H1 (cell line): ENCODE data around the gene TNS2. TPM values are rescaled to one million over a fixed set of nuclear protein-coding genes. Genes with fewer than 3 reads are reported as not detected.
A peak's percentile ranks its signal among the peaks of the same experiment; 100 is the strongest.

Experiments used
- CTCF ChIA-PET: fragments of 300-600 bp; sonication (Branson Sonifier 250); formaldehyde crosslinking; loops from one replicate; lab custom pipeline; 2021; ENCODE audit not compliant: partially characterized antibody; lab: Charles Lee
- POLR2A ChIA-PET: fragments of 300-600 bp; sonication (Branson Sonifier 250); formaldehyde crosslinking; loops from one replicate; lab custom pipeline; 2021; ENCODE audit warnings: inconsistent platforms; ENCODE audit not compliant: partially characterized antibody; lab: Charles Lee
- DNase-seq, 2 experiments: peaks; one replicate each; pipeline versions ENCODE4 v3.0.0 to v3.0.0-alpha.2; 2010 to 2022; ENCODE audit warnings: low spot score in 2 of 2, low read depth in 1 of 2, mixed read lengths in 1 of 2
- FAIRE-seq: peaks from 2 replicates; lab custom pipeline; 2011; peaks lifted over from hg19 to GRCh38; lab: Jason Lieb, UNC
- H2AFZ ChIP-seq: 2 replicates; pipeline ENCODE4 v1.8.1; 2012; ENCODE audit warnings: low read length, inconsistent platforms
- H2AK5ac ChIP-seq: 2 replicates; pipeline ENCODE4 v1.6.1; 2013; ENCODE audit warnings: low read depth, low read length
- H2BK120ac ChIP-seq: replicated peaks from 2 replicates; pipeline ENCODE3; 2013; ENCODE audit warnings: low read depth, low read length, inconsistent platforms
- H2BK12ac ChIP-seq: 2 replicates; pipeline ENCODE4 v1.6.1; 2013; ENCODE audit warnings: low read depth, low read length
- H2BK15ac ChIP-seq: 2 replicates; pipeline ENCODE4 v1.6.1; 2013; ENCODE audit warnings: low read length
- H2BK20ac ChIP-seq: 2 replicates; pipeline ENCODE4 v1.6.1; 2013; ENCODE audit warnings: low read length
- H2BK5ac ChIP-seq: 2 replicates; pipeline ENCODE4 v1.6.1; 2013; ENCODE audit warnings: low read depth, low read length
- H3K14ac ChIP-seq: 2 replicates; pipeline ENCODE4 v1.6.1; 2013; ENCODE audit warnings: inconsistent platforms; ENCODE audit not compliant: insufficient read length
- H3K18ac ChIP-seq: 2 replicates; pipeline ENCODE4 v1.6.1; 2013; ENCODE audit warnings: low read length; ENCODE audit errors: extremely low read depth
- H3K23ac ChIP-seq: 2 replicates; pipeline ENCODE4 v1.6.1; 2013; ENCODE audit warnings: inconsistent platforms; ENCODE audit not compliant: insufficient read length
- H3K23me2 ChIP-seq: 2 replicates; pipeline ENCODE4 v1.6.1; 2013; ENCODE audit warnings: low read depth, low read length
- H3K27ac ChIP-seq: 2 replicates; pipeline ENCODE4 v1.6.1; 2011; ENCODE audit warnings: low read depth, low read length, inconsistent platforms
- H3K27me3 ChIP-seq, 4 experiments: replicated peaks in 1 of 4; 1 replicate in 1 of 4; 2 replicates in 3 of 4; pipeline versions ENCODE4 v1.6.1 to v1.8.1; 2011 to 2013; ENCODE audit warnings: low read length in 3 of 4, mild to moderate bottlenecking in 3 of 4, inconsistent platforms in 2 of 4, mixed read lengths in 2 of 4, moderate library complexity in 1 of 4; ENCODE audit not compliant: control insufficient read depth in 3 of 4, insufficient read depth in 3 of 4; ENCODE audit errors: extremely low read depth in 1 of 4
- H3K36me3 ChIP-seq, 4 experiments: 2 replicates each; pipeline versions ENCODE4 v1.6.1 to v1.8.1; 2011 to 2013; ENCODE audit warnings: mild to moderate bottlenecking in 4 of 4, low read length in 3 of 4, moderate library complexity in 2 of 4, control low read depth in 1 of 4, inconsistent platforms in 1 of 4; ENCODE audit not compliant: insufficient read depth in 4 of 4, control insufficient read depth in 2 of 4
- H3K4ac ChIP-seq: replicated peaks from 2 replicates; pipeline ENCODE3; 2013; ENCODE audit warnings: low read length, low read depth, mixed read lengths, inconsistent platforms; ENCODE audit not compliant: insufficient read length
- H3K4me1 ChIP-seq, 4 experiments: replicated peaks in 1 of 4; 1 replicate in 1 of 4; 2 replicates in 3 of 4; pipeline versions ENCODE4 v1.6.1 to v1.8.1; 2011 to 2013; ENCODE audit warnings: low read length in 3 of 4, inconsistent platforms in 2 of 4, mixed read lengths in 1 of 4; ENCODE audit not compliant: insufficient read depth in 4 of 4, control insufficient read depth in 3 of 4
- H3K4me2 ChIP-seq, 2 experiments: 2 replicates each; pipeline versions ENCODE4 v1.6.1 to v1.8.1; 2011 to 2013; ENCODE audit warnings: low read depth in 2 of 2, low read length in 2 of 2, control low read depth in 1 of 2, inconsistent platforms in 1 of 2, mild to moderate bottlenecking in 1 of 2; ENCODE audit not compliant: insufficient read depth in 1 of 2
- H3K4me3 ChIP-seq, 4 experiments: fragments of 200-600, 300-600 bp in 1 of 4; sonication (generic), shearing (Covaris generic), sonication (Bioruptor Twin) in 1 of 4; 2 replicates each; pipeline versions ENCODE4 v1.5.1 to v1.8.1; 2011 to 2016; ENCODE audit warnings: low read length in 4 of 4, low read depth in 3 of 4, control low read depth in 2 of 4, inconsistent platforms in 2 of 4, mild to moderate bottlenecking in 2 of 4, mixed read lengths in 1 of 4, moderate library complexity in 1 of 4; ENCODE audit not compliant: insufficient read depth in 2 of 4; ENCODE audit errors: extremely low read depth in 1 of 4
- H3K56ac ChIP-seq: replicated peaks from 2 replicates; pipeline ENCODE3; 2013; ENCODE audit warnings: low read depth, mild to moderate bottlenecking, mixed read lengths, low read length, inconsistent platforms; ENCODE audit not compliant: insufficient read length
- H3K79me1 ChIP-seq: 2 replicates; pipeline ENCODE4 v1.6.1; 2013; ENCODE audit warnings: low read depth, low read length, control low read depth
- H3K79me2 ChIP-seq, 2 experiments: 2 replicates each; pipeline versions ENCODE4 v1.6.1 to v1.8.1; 2012 to 2013; ENCODE audit warnings: low read length in 2 of 2, mild to moderate bottlenecking in 2 of 2, inconsistent platforms in 1 of 2; ENCODE audit not compliant: insufficient read depth in 2 of 2, control insufficient read depth in 1 of 2
- H3K9ac ChIP-seq, 4 experiments: replicated peaks in 1 of 4; 1 replicate in 1 of 4; 2 replicates in 3 of 4; pipeline versions ENCODE4 v1.6.1 to v1.8.1; 2011 to 2013; ENCODE audit warnings: low read depth in 3 of 4, low read length in 3 of 4, control low read depth in 2 of 4, mild to moderate bottlenecking in 2 of 4, moderate library complexity in 2 of 4, inconsistent platforms in 1 of 4; ENCODE audit errors: extremely low read depth in 1 of 4
- H3K9me3 ChIP-seq, 2 experiments: 2 replicates each; pipeline versions ENCODE4 v1.6.1 to v1.8.1; 2012 to 2013; ENCODE audit warnings: mild to moderate bottlenecking in 2 of 2, moderate library complexity in 2 of 2, control low read depth in 1 of 2, inconsistent platforms in 1 of 2, low read depth in 1 of 2, low read length in 1 of 2, mixed read lengths in 1 of 2; ENCODE audit not compliant: insufficient read depth in 2 of 2
- H4K20me1 ChIP-seq, 2 experiments: replicated peaks in 1 of 2; 2 replicates each; pipeline versions ENCODE3 to v1.8.1; 2011 to 2013; ENCODE audit warnings: inconsistent platforms in 2 of 2, low read length in 2 of 2, mild to moderate bottlenecking in 1 of 2; ENCODE audit not compliant: insufficient read depth in 2 of 2, control insufficient read depth in 1 of 2
- H4K5ac ChIP-seq: 2 replicates; pipeline ENCODE4 v1.6.1; 2013; ENCODE audit warnings: low read length, low read depth, mixed read lengths, inconsistent platforms; ENCODE audit not compliant: insufficient read length
- H4K8ac ChIP-seq: 2 replicates; pipeline ENCODE4 v1.8.0; 2013; ENCODE audit warnings: mild to moderate bottlenecking, moderate library complexity, low read length, inconsistent platforms; ENCODE audit not compliant: insufficient read depth; ENCODE audit errors: extremely low read depth
- H4K91ac ChIP-seq: replicated peaks from 2 replicates; pipeline ENCODE3; 2013; ENCODE audit warnings: low read length, mixed read lengths, inconsistent platforms; ENCODE audit not compliant: insufficient read length
- CTBP2 ChIP-seq: IDR thresholded peaks from 2 replicates; pipeline ENCODE4 v1.7.0; 2011; ENCODE audit warnings: borderline replicate concordance, mild to moderate bottlenecking, moderate library complexity, mixed read lengths, low read length; ENCODE audit not compliant: insufficient read depth, insufficient read length
- EZH2 ChIP-seq: fragments of 200-600 bp; sonication (generic); IDR thresholded peaks from 2 replicates; pipeline ENCODE4 v1.7.1; 2012; ENCODE audit warnings: low read depth, mild to moderate bottlenecking, moderate library complexity, low read length, inconsistent platforms; ENCODE audit not compliant: severe bottlenecking
- FOSL1 ChIP-seq: IDR thresholded peaks from 2 replicates; pipeline ENCODE4 v1.6.1; 2011; ENCODE audit warnings: mild to moderate bottlenecking, low read depth, low read length, moderate library complexity; ENCODE audit not compliant: insufficient read depth
- GABPA ChIP-seq: IDR thresholded peaks from 2 replicates; pipeline ENCODE4 v1.6.1; 2011; ENCODE audit warnings: mild to moderate bottlenecking, low read length, moderate library complexity, borderline replicate concordance; ENCODE audit not compliant: insufficient read depth
- NRF1 ChIP-seq: IDR thresholded peaks from 2 replicates; pipeline ENCODE4 v1.6.1; 2011; ENCODE audit warnings: mild to moderate bottlenecking, low read depth, low read length, improper control_type of control experiment
- RBBP5 ChIP-seq: IDR thresholded peaks from 2 replicates; pipeline ENCODE4 v1.7.1; 2012; ENCODE audit warnings: low read depth, mild to moderate bottlenecking, inconsistent platforms, low read length, moderate library complexity, borderline replicate concordance
- SIRT6 ChIP-seq: IDR thresholded peaks from one replicate; pipeline ENCODE4 v1.7.1; 2012; ENCODE audit warnings: low read length, inconsistent platforms
- SUZ12 ChIP-seq: fragments of 200-600 bp; sonication (generic); IDR thresholded peaks from 2 replicates; pipeline ENCODE4 v1.6.1; 2012; ENCODE audit warnings: mild to moderate bottlenecking, inconsistent platforms, low read length, moderate library complexity, mixed read lengths
- USF2 ChIP-seq: IDR thresholded peaks from 2 replicates; pipeline ENCODE4 v1.6.1; 2011; ENCODE audit warnings: low read length, improper control_type of control experiment
- YY1 ChIP-seq: IDR thresholded peaks from 2 replicates; pipeline ENCODE4 v1.6.1; 2011; ENCODE audit warnings: low read depth, mild to moderate bottlenecking, low read length
- WGBS, 2 experiments: shearing (Covaris generic) in 1 of 2; methylation state at CpG; one replicate each; pipeline versions ENCODE4 v1.1.6 to v1.1.7; 2013 to 2015; ENCODE audit warnings: low lambda C conversion rate in 2 of 2, mixed read lengths in 2 of 2, inconsistent platforms in 1 of 2, low coverage in 1 of 2, missing lambda C conversion rate in 1 of 2; ENCODE audit not compliant: insufficient replicate concordance in 2 of 2, insufficient coverage in 1 of 2, insufficient read length in 1 of 2; ENCODE audit errors: extremely low coverage in 1 of 2, missing lambda C conversion rate in 1 of 2; 5-methylcytosine and 5-hydroxymethylcytosine counted together
- polyA plus RNA-seq, 7 experiments: library from polyadenylated mRNA; depleted of rRNA in 3 of 7; stranded (reverse) in 5 of 7; unstranded in 2 of 7; fragments of >200 nt in 5 of 7; fragments of 200-250 nt in 2 of 7; gene quantifications; 1 replicate in 5 of 7; 2 replicates in 1 of 7; 4 replicates in 1 of 7; pipeline versions ENCODE4 v1.2.1 to v1.2.3, GENCODE V29; 2011 to 2013; ENCODE audit warnings: missing spikeins in 2 of 7, mixed read lengths in 2 of 7
- total RNA-seq: library from RNA; stranded (reverse); fragmentation: NEBNext Ultra II Directional; extraction: Animal tissue kit (Norgen Biotek cat#: 25700); gene quantifications from 2 replicates; pipeline ENCODE4 v1.2.1, GENCODE V29; 2021

The TNS2 gene
- total and polyA plus RNA-seq, 2 of the 8 experiments (the other 6 are each of a cell fraction or from before 2014, with no cell fraction given) = 2.8 to 4.7 TPM

GRCh38 chr12:53102883-53103807 is 53.3 kb downstream of the TNS2 start, which contains the start of gene SOAT2:
Gene SOAT2 (plus strand): TSS chr12:53103486. CDS start chr12:53103578, 92 bp downstream.
- H3K18ac ChIP-seq = no peak within 1 kb of the TSS
- no peak within 1 kb of the TSS for H2BK12ac ChIP-seq
- no peak within 1 kb of the TSS for H3K56ac ChIP-seq
- 0 out of 2 replicates have a peak within 1 kb of the TSS, but pooled peaks have one; percentile 61 for H2BK20ac ChIP-seq
- WGBS, 2 experiments = 92% methylated on average over 22 of the region's 23 CpGs; no CpG with 5 or more reads in 1 of the 2 experiments
- FAIRE-seq = no peak
- H3K79me1 ChIP-seq = no peaks in the 10 kb centered on the region
- ChIA-PET CTCF (interaction anchor here (0.6 to 19.1 kb wide), 19 partner anchors 9 to 138 kb away, joined by 3 to 531 read pairs (median 4); partner anchors contain the start of gene SPRYD3), POLR2A (interaction anchor here (0.8 to 2.1 kb wide), 7 partner anchors 9 to 118 kb away, joined by 3 to 6 read pairs (median 4); partner anchors contain the start of gene SPRYD3)
- H3K27me3 ChIP-seq = peaks cover 0 to 13% (median 9%) of the 10 kb centered on the region in 4 experiments; a peak in 5 of 7 replicates
- H3K27ac ChIP-seq = no peak within 1 kb of the TSS
- H3K4me2 ChIP-seq = no peak within 1 kb of the TSS
- no peak within 1 kb of the TSS for H2AK5ac ChIP-seq
- H2BK5ac ChIP-seq = no peak within 1 kb of the TSS
- H2BK15ac ChIP-seq = no peak within 1 kb of the TSS
- H3K23me2 ChIP-seq = peaks cover 9% of the 10 kb centered on the region; the same call in 1 of the 2 replicates
- no peak within 1 kb of the TSS for H4K5ac ChIP-seq
- no peak within 1 kb of the TSS for H4K91ac ChIP-seq
- DNase-seq = no peak
- no peaks in the 10 kb centered on the region for H4K20me1 ChIP-seq
- H3K36me3 ChIP-seq = no peaks in the 10 kb centered on the region
- no peaks in the 10 kb centered on the region for H3K9me3 ChIP-seq
- peak within 1 kb of the TSS; percentile 20 for H3K14ac ChIP-seq
- no peaks in the 10 kb centered on the region for H3K79me2 ChIP-seq
- no peak within 1 kb of the TSS for H4K8ac ChIP-seq
- H3K4ac ChIP-seq = no peak within 1 kb of the TSS
- no peak within 1 kb of the TSS for H2BK120ac ChIP-seq
- no peak within 1 kb of the TSS for H3K23ac ChIP-seq
- no peak within 1 kb of the TSS for H3K4me3 ChIP-seq
- H3K9ac ChIP-seq = no peak within 1 kb of the TSS
- peaks cover 6 to 12% (median 8%) of the 10 kb centered on the region in 4 experiments; a peak in 6 of 7 replicates for H3K4me1 ChIP-seq
- H2AFZ ChIP-seq = no peak within 1 kb of the TSS
- TF ChIP-seq NRF1 (no peak), YY1 (no peak), SIRT6 (no peak), SUZ12 (no peak), EZH2 (no peak), CTBP2 (no peak), RBBP5 (no peak), GABPA (no peak), FOSL1 (no peak), USF2 (no peak)
